HepG2 (cell line): ENCODE measurements around the gene RHOT2. TPM values are rescaled to one million over a fixed set of nuclear protein-coding genes. Genes with fewer than 3 reads are reported as not detected.

Experiments
- AFF4 ChIP-seq: sonication (generic); formaldehyde crosslinking; IDR thresholded peaks from 2 replicates; pipeline ENCODE4 v1.4.0; 2020; ENCODE audit warnings: missing genetic modification reagents
- CENPX ChIP-seq: sonication (generic); formaldehyde crosslinking; IDR thresholded peaks from 2 replicates; pipeline ENCODE4 v1.9.0; 2021; ENCODE audit warnings: mild to moderate bottlenecking, missing genetic modification reagents, moderate library complexity
- EED ChIP-seq: sonication (generic); formaldehyde crosslinking; IDR thresholded peaks from 2 replicates; pipeline ENCODE4 v1.5.0; 2020; ENCODE audit warnings: mild to moderate bottlenecking, missing genetic modification reagents
- KDM4B ChIP-seq: sonication (generic); formaldehyde crosslinking; IDR thresholded peaks from 2 replicates; pipeline ENCODE4 v1.4.0; 2020; ENCODE audit warnings: missing genetic modification reagents
- MAF1 ChIP-seq: sonication (generic); formaldehyde crosslinking; IDR thresholded peaks from 2 replicates; pipeline ENCODE4 v1.5.0; 2020; ENCODE audit warnings: missing genetic modification reagents, borderline replicate concordance
- MIER2 ChIP-seq: IDR thresholded peaks from 2 replicates; pipeline ENCODE4 v1.6.1; 2016; ENCODE audit warnings: missing biosample characterization, missing genetic modification reagents
- PRDM10 ChIP-seq: sonication (generic); formaldehyde crosslinking; IDR thresholded peaks from 2 replicates; pipeline ENCODE4 v1.4.0; 2020; ENCODE audit warnings: low read depth, missing genetic modification reagents
- ZBTB14 ChIP-seq: sonication (generic); formaldehyde crosslinking; IDR thresholded peaks from 2 replicates; pipeline ENCODE4 v1.4.0; 2020; ENCODE audit warnings: missing genetic modification reagents
- ZBTB39 ChIP-seq: sonication (generic); formaldehyde crosslinking; IDR thresholded peaks from 2 replicates; pipeline ENCODE4 v1.5.0; 2020; ENCODE audit warnings: missing genetic modification reagents
- ZNF180 ChIP-seq: sonication (generic); formaldehyde crosslinking; IDR thresholded peaks from 2 replicates; pipeline ENCODE4 v1.4.0; 2020; ENCODE audit warnings: low read depth, missing genetic modification reagents, borderline replicate concordance
- ZNF230 ChIP-seq: sonication (generic); formaldehyde crosslinking; IDR thresholded peaks from 2 replicates; pipeline ENCODE4 v1.4.0; 2020; ENCODE audit warnings: mild to moderate bottlenecking, missing genetic modification reagents
- ZNF232 ChIP-seq: sonication (generic); formaldehyde crosslinking; IDR thresholded peaks from 2 replicates; pipeline ENCODE4 v1.4.0; 2020; ENCODE audit warnings: missing genetic modification reagents, borderline replicate concordance
- ZNF674 ChIP-seq: sonication (generic); formaldehyde crosslinking; IDR thresholded peaks from 2 replicates; pipeline ENCODE4 v1.5.0; 2020; ENCODE audit warnings: low read depth, mild to moderate bottlenecking, missing genetic modification reagents
- ZNF678 ChIP-seq: sonication (generic); formaldehyde crosslinking; IDR thresholded peaks from 2 replicates; pipeline ENCODE4 v1.4.0; 2020; ENCODE audit warnings: mild to moderate bottlenecking, missing genetic modification reagents
- ZNF747 ChIP-seq: sonication (generic); formaldehyde crosslinking; IDR thresholded peaks from 2 replicates; pipeline ENCODE4 v1.8.1; 2023; ENCODE audit warnings: missing genetic modification reagents, mild to moderate bottlenecking, borderline replicate concordance
- ZNF761 ChIP-seq: sonication (generic); formaldehyde crosslinking; conservative IDR thresholded peaks from 2 replicates; pipeline ENCODE4 v1.4.0; 2020; ENCODE audit warnings: mild to moderate bottlenecking, missing genetic modification reagents
- ZSCAN22 ChIP-seq: sonication (generic); formaldehyde crosslinking; IDR thresholded peaks from 2 replicates; pipeline ENCODE4 v1.4.0; 2020; ENCODE audit warnings: mild to moderate bottlenecking, missing genetic modification reagents
- ZSCAN31 ChIP-seq: sonication (generic); formaldehyde crosslinking; IDR thresholded peaks from 2 replicates; pipeline ENCODE4 v1.5.0; 2020; ENCODE audit warnings: low read depth, mild to moderate bottlenecking, missing genetic modification reagents
- polyA plus RNA-seq, 8 experiments: library from polyadenylated mRNA; depleted of rRNA in 3 of 8; stranded (reverse) in 7 of 8; unstranded in 1 of 8; fragments of >200 nt; fragmentation: Illumina TruSeq in 4 of 8; extraction: Trizol in 4 of 8; gene quantifications; 2 replicates each; pipeline versions ENCODE4 v1.2.1 to v1.2.3, GENCODE V29; 2011 to 2016; ENCODE audit warnings: low read depth in 4 of 8, missing spikeins in 1 of 8, mixed read lengths in 1 of 8; ENCODE audit not compliant: insufficient read depth in 1 of 8
- total RNA-seq, 5 experiments: library from RNA; depleted of rRNA; stranded (reverse); fragments of >200 nt; fragmentation: Illumina TruSeq; extraction: Trizol; gene quantifications; 2 replicates each; pipeline ENCODE4 v1.2.3, GENCODE V29; 2016; ENCODE audit warnings: low read depth in 1 of 5

The RHOT2 gene
- total and polyA plus RNA-seq, 2 of the 13 experiments (the other 11 are each of a cell fraction or from before 2014, with no cell fraction given), result 63.6 to 76.9 TPM

- no peak; the same call in 1 of the 2 replicates for TF ChIP-seq AFF4 (CRISPR knock-in tag)
- TF ChIP-seq ZBTB14 (CRISPR knock-in tag), result no peak
- no peak for TF ChIP-seq ZNF232 (CRISPR knock-in tag)
- TF ChIP-seq ZNF674 (CRISPR knock-in tag), result no peak
- TF ChIP-seq PRDM10, result no peak; the same call in 1 of the 2 replicates
- TF ChIP-seq MIER2, result no peak
- peak; percentile 93; the same call in 1 of the 2 replicates for TF ChIP-seq ZNF747 (CRISPR knock-in tag)
- no peak for TF ChIP-seq CENPX
- TF ChIP-seq ZBTB39 (CRISPR knock-in tag), result peak; percentile 88; the same call in 1 of the 2 replicates
- TF ChIP-seq ZNF180, result no peak
- TF ChIP-seq EED (CRISPR knock-in tag), result peak; percentile 53; the same call in 1 of the 2 replicates
- TF ChIP-seq MAF1 (CRISPR knock-in tag), result no peak; the same call in 1 of the 2 replicates
- peak; percentile 49; the same call in 1 of the 2 replicates for TF ChIP-seq ZNF678 (CRISPR knock-in tag)
- TF ChIP-seq ZNF761 (CRISPR knock-in tag), result peak; percentile 30; the same call in 1 of the 2 replicates
- no peak for TF ChIP-seq ZSCAN22 (CRISPR knock-in tag)
- peak; percentile 13; the same call in 1 of the 2 replicates for TF ChIP-seq KDM4B
- TF ChIP-seq ZNF230 (CRISPR knock-in tag), result peak; percentile 19; the same call in 1 of the 2 replicates
- TF ChIP-seq ZSCAN31 (CRISPR knock-in tag), result peak; percentile 79
Observed at GRCh38 chr16:648781-649589, 18.9 kb upstream of the RHOT2 start, which contains the start of gene WDR90 (continued).
